Measurements from ENCODE around the gene WDR7.

GRCh38 chr18:56825321-56825720 lies 174.2 kb downstream of the WDR7 start:
- no peak for TF ChIP-seq CTCF (conservative IDR thresholded peaks at IDR 0.05; ENCODE audit: low read depth in 2 of 2)
- no peak for TF ChIP-seq STAT1 (IDR thresholded peaks at IDR 0.05; ENCODE audit: unreplicated experiment)
- TF ChIP-seq JUNB (IDR thresholded peaks at IDR 0.05; ENCODE audit: unreplicated experiment) = no peak
- TF ChIP-seq POLR2AphosphoS5 (IDR thresholded peaks at IDR 0.05; ENCODE audit: low read depth) = no peak
- TF ChIP-seq ETS1 (IDR thresholded peaks at IDR 0.05) = no peak
